HG02571 (cell line): Measurements from ENCODE around the gene DMAP1.

Source experiments
- ATAC-seq: cut with Tn5 transposase; IDR thresholded peaks from one replicate; pipeline ENCODE4 v1.9.1; 2021; ENCODE audit warnings: mild to moderate bottlenecking, moderate library complexity; ENCODE audit not compliant: unreplicated experiment

DMAP1 gene

DNA sequence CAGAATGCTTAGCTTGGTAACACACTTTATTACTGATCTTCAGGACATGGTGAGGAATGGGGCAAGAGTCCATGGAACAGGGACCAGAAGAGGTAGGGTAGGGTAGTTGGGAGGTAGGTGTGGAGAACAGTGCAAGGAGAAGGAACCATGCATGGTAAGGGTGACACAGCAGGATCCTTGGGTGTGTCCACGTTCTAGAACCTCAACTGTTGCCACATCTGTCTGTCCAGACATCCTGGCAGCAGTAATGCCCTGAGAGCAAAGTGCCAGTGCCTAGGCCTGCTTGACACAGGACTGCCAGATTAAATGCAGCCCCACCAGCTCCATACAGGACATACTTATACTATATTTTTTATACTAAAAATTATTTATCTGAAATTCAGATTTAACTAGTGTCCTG lies 13.9 kb downstream of the DMAP1 start:
- no peak for ATAC-seq

DNA sequence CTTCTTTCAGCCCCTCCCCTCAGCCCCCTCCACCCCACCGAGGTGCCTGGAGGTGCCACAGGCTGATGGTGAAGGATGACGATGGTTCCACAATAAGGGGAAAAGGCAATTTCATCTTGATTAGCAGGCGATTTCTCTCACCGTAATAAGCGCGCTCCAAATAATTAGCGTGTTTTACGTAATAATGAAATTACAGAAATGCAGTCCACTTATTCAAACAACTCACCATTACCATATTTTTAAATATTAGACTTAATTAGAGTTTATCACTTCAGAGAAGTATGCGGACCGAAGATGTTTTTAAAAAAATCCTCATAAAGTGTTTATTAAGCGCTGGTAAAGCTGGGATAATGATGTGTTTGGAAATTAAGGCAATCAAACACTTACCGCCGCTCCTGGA lies 14.9 kb downstream of the DMAP1 start:
- ATAC-seq: no peak

DNA sequence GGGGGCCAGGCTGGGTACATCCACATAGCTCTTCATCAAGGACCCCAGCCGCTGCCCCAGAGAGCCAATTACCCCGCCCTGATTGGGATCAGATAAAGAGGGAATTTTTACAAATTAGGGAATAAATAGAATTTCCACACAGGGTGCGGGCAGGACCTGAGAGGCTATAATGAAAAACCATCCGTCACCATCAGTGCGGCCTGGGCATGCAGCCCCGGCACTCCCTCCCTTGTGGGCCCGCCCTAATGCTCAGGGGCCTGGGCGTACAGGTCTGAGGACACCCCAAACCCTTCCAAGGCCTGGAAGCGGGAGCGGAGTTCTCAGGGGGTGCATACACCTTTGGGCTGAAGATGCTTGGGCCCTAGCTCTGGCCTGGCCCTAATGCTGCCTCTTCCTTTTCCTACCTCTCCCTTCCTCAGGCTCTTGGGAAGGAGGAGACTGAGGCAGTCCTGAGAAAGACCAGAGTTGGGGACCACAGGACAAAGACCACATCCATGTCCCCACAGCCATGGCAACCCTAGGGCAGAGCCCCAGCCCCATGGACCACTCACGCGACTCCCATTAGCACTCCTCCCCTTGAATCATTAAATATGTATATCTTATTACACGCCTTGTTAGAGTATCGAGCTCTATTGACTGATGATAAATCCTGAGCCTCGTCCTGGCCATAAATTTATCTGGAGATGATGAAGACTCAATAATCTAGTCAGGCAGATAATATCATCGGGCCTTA lies 16.3 kb downstream of the DMAP1 start:
- ATAC-seq: no peak

DNA sequence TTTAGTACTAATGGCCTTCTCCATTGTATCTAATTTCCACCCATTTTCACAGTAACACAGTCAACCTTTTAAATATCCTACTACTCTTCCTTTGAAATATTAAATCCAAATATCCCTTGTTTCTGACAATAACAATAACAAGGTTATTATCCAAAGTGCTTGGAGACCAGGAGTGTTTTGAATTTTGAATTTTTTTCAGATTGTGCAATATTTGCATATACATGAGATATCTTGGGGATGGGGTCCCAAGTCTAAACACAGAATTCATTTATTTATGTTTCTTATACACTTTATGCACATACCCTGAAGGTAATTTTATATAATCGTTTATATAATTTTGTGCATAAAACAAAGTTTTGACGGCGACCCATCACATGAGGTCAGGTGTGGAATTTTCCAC lies 17.5 kb downstream of the DMAP1 start:
- ATAC-seq: no peak

DNA sequence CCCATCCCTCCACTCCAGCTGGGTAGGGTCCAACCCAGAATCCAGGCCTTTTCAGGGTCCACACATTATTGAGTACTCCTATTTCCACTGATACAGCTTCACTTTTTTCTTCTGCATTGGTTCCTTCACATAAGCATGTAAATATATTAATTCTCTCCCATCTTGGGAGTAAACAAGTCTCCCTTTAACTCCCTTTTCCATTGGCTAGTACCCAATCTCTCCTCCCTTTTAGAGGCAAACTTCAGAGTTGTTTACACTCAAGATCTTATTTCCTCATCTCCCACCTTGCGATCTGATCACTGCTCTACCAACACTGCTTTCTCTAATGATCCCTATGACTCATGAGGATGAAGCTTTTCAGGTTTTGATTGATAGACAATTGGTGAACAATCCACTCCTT lies 20.3 kb downstream of the DMAP1 start:
- no peak for ATAC-seq

DNA sequence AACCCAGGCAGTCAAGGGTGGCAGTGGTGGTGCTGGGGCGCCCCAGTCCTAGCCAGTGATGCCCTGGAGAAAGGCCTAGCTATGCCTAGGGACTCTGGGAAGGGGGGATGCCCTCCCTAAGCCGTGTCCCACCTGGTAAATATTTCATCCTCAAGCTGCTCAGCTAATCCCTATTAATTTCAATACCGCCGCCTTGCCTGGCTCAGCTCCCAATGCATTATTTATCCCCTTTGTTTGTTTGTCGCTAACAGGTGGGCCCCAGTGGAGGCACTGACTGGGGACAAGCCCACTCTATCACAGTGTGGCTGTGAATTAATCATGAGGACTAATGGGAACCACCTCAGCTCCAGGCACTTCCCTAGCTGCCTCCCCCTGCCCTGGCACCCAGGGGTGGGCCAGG lies 22.5 kb downstream of the DMAP1 start:
- no peak for ATAC-seq

DNA sequence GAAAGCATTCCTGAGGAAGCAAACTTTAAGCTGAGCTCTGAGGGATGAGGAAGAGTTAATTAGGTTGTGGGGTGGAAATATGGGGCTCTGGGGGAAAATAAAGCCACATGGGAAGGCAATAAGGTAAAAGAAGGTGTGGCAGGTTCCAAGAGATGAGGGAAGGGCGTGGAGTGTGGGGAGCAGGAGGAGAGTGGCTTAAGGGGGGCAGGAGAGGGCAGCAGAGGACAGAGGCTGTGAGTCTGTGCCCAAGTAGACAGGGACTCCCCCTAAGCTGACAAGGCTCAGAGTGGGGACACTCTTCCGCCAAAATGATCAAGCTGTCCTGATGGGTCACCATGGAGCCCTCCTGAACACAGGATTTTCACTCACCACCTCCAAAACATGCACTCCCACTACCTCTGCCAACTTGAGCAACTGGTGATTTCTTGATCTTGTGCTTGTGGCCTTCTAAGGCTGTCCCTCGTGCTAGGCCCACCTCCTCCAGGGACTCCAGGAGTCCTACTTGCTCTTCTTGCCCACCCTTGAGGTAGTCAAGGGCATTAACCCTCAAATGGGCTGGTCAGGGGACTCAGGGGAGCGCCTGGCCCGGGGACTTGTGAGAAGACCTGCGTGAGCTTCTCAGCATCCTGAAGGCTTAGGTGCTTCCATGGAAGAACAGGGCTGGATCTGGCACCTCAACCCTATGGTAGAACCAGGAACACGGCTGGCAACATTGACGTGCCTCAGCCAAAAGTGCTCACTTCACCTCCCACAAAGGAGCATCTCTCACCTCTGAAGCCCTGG lies 23.4 kb downstream of the DMAP1 start:
- ATAC-seq: no peak

DNA sequence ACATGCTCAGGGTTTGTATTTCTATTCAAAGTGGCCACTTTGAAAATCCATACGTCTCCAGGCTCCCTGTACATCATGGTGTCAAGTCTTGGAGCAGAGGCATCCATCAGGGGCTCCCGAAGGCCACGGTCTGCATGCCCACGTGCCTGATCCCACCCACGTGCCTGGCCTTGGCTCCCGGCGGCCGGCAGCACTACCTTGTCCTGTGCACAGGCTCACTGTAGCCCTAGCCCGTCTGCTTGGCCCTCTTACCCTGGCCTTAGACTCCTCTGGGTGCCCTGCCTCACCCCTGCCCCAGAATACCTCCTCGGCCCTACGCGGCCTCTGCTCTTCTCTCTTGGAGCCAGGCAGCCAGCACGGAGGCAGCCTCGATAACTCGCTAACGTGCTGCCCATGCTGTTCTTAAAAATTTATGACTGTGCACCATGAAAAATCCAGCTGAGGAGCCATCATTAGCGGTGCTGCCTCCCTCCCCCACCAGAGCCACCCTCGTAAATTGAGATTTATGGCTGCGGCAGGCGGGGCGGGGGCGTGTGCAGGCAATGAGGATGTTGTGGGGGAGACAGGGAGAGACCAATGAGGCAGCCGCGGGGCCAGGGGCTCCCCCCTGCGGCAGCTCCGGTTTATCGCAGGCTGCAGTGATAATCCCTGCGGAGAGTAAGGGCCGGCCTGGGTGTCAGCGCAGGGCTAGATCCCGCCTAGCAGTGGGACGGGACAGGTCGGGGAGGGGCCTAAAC lies 24.6 kb downstream of the DMAP1 start:
- no peak for ATAC-seq

DNA sequence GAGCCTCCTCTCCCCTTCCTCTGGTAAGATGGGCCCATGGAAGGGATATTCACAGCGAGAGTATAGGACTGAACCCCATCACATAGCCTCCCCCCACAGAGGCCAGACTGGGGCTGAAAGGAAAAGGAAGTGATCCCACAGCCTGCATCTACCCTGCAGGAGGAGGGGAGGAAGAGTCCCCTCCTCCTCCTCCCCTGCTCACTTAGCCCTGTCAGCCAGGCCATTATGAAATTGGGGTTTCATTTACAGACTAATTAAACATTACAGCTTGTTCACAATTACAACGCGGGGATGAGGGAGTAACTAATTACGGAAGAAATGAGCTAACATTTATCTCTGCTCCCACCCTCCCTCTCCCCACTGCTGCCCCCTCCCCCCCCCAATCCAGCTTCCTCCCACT lies 25.4 kb downstream of the DMAP1 start:
- ATAC-seq: no peak

DNA sequence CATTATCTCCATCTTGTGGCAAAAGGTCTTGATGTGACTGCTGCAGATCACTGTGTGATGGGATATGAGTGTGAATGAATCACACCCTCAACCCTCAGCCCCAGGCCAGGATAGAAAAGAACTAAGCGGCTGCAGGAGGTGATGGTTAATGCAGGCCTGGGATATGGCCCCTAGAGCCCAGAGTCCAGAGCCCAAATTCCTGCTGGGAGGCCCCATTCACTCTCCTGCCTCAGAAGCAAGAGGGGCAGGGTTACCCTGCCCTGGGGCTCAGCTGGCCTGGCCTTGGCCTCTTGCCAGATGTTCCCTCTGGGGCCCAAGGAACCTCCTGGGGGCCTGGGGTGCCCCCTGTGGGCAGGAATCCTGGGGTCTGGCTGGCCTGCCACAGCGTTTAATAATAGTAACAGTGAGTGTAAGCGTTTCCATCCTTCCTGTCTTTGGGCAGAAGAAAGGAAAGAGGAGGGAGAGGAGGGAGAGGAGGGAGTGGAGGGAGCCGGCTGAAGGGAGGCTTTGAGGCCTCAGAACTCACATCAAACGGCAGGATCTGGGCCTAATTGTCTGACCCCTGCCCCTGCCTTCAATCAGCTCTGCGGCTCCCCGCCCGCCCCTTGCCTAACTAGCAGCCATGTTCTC lies 26.2 kb downstream of the DMAP1 start:
- ATAC-seq: no peak

DNA sequence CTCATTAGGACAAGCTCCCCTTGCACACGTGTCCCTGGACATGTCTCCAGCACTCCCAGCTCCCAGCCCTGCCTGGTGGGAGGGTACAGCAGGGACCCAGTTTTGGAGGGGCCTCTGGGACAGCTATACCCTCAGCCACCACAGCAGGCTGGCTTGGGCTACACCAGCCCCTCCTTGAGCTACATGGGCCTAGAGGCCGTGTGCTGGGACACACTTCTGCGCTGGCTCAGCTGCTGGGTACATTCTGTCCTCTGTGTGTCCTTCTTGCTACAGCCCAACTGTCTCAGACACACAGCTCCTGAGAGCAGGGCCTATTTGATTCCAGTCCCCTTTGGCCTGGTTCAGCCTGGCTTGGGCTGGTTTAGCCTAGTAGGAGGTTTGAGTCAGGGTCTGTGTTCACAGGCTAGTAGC lies 26.7 kb downstream of the DMAP1 start:
- ATAC-seq: no peak

DNA sequence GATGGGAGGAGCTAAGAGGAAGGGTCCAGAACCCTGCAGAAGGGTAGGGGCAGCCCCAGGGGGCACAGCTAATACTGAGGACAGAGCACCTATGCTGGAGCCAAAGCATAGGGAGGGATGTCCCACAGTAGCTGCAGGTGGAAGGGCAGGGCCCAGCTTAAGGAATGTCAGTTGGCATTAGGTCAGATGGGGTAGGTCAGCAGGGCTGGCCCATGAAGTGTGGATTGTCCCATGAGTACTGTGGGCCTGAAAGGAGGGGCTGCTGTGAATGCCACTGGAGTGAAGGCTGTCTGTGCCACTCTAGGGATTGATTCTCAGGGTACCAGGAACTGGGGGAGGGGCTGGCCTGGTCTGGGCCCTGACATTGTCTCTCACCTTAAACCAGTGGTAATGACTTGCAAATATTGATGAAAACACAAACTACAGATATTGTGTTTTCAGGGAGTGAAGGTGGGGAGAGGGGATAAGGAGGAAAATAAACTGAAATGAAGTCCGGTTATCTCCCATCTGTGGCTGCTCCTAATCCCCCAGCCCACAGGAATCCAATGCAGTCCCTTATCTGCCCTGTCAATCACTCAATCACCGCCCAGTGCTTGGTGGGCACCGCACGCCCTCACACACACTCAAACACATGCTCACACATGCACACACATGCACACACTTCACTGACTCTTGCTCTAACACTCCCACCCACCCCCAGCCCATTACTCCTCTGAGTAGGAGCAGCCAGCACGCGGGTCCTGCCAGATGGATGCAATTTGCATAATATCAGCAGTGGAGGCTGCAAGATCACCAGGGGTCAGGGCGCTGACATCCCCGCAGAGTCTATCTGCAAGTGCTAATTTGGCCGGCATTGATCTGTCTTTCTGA lies 27.8 kb downstream of the DMAP1 start:
- no peak for ATAC-seq

DNA sequence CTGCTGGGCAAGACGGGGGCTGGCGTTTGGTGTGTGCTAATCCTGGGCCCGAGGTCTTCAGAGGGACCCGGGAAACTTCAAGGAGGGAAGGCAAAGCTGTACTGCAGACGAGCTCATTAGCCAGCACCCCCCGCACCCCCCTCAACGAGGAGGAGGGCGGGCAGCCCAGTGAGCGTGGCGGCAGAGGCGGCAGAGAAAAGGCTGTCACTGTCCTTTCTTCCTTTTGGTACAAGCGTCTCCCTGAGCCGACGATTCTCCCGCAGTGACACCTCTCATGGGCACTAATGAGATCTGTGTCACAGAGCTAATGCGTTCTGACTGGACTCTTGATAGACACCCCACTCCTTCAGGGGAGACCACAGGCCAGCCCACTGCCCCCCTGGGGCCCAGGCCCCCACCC lies 29.5 kb downstream of the DMAP1 start:
- ATAC-seq: no peak

DNA sequence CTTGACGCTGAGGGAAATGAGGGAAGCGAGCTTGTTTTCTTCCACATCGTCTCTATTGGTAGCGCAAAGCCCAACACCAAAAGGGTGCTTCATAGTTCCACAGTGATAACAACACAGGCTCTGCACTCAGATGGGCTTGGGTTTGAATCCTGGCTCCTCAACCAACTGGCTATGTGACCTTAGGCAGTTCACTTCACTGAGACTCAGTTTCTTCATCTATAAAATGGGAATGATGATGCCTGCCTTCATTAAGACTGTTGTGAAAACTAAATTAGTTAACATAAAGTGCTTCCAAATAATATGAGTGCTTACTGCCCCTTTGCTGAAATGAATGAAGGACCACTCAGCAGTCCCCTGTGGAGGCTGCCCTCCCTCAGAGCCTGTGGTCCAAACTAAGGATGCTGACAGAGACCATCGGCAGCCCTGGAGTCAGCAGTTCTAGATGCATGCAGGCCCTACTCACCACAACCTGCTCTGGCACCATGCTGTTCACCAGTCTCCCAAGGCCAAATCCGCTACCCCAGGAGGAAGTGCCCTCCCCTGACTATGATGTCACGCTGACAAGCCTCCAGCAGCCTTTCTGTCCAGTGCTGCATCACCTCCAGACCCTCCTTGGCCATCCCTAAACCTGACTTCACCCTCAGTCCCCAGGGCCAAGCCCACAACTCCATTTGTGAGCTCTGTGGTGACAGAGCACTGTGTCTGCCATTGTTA lies 30.7 kb downstream of the DMAP1 start:
- no peak for ATAC-seq

DNA sequence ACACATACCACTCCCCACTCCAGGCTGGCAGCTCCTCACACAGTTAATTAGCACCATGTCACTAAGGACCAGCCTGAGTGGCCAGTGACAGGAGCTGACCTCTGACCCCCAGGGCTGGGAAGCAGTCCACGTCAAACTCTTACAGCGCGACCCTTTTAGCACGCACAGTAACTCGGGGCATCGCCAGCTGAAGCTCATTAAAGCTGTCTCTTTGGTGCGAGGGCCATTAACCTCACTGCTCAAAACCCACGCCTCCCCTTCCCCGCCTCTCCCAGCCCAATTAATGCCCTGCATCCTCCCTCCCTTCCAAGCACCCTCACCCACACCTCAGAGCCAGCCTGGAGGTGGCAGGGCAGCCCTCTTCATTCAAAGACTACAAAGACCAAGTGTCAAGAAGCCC lies 31.7 kb downstream of the DMAP1 start:
- no peak for ATAC-seq

DNA sequence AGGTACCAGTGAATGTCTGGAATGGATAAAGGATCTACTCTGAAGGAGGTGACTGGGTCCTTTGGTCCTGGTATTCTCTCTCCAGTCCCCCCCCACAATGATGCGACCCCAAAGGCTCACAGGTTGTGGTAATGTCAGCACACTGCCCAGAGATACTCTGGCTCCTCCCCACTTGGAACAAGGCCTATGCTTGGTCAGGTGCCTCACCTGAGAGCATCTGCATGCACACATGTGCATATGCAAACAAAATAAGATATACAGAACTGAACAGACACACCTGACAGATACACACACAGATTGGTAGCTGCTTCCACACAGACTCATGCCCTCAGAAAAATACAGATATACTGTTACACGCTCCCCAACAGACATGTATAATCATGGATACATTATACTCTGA lies 33.5 kb downstream of the DMAP1 start:
- ATAC-seq: no peak

DNA sequence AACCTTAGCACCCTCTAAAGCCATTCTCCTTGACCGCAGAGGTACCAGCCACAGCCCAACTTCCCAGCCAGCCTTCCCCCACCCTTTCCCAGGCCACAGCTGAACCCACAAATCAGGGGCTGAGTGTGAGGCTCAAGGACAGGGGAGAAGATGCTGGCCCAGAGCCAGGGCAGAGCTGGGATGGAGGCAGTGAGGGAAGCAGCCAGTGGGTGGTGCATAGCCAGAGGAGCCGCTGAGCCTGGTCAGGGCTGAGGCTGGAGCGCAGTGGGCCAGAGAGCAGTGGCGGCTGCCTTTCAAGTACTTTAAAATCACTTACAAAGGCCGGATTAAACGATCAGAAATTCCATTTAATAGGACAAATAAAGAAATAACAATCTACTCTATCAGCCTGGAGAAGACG lies 36.3 kb downstream of the DMAP1 start:
- ATAC-seq: no peak

DNA sequence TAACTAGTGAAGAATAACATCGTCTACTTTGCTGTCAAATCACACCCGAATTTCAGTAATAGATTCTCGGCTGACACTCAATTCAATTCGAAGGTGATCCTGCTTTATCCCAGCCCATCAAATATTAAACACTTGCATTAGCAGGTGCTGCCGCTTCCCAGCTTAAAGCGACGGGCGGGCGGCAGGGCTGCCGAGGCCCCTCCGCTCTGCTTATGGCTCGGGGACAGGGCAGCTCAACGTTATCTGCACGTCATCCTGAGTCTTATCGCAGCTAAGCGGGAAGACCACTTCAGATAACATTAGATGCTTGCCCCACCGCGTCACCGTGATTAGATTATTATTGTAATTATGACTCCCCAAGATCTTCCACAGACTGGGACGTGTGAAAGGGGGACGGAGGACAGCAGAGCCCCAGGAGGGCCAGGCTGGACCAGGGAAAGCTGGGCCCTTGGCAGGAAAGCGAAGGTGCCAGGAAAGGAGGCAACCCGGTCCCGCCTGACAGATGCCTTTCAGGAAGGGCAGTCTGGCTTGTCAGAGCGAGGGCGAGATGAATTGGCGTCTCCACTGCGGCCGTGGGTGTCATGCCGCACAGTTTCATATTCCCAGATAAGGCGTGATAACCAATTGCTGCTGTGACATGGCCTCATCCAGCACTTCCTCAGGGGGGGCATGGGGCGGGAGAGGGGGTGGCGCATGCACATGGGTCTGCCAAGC lies 37.0 kb downstream of the DMAP1 start:
- no peak for ATAC-seq

DNA sequence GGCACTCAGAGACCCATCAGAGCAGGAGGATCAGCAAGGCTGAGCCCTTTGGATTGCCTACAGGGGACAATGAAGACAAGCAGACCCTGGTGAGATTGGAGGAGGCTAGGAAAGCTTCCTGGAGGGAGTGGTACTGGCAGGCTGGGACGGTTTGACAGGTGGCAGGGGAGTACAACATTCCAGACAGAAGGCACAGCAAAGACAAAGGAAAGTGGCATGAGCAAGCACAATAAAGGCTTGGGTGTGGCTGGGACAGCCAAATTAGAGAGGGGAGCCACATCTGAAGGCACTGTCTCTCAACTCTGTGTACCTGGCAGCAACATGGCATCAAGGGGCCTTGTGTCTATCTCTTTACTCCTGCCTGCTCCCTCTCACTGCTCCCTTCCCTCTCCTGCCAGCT lies 38.2 kb downstream of the DMAP1 start:
- no peak for ATAC-seq
